IMR-90 (cell line): ENCODE results near the gene ATOSB. TPM values are rescaled to one million over a fixed set of nuclear protein-coding genes. Genes with fewer than 3 reads are reported as not detected.

Source experiments
- ATAC-seq: fragments of 200-7000 bp; cut with Tn5 transposase; 2 replicates; pipeline ENCODE4 v1.9.1; 2020; ENCODE audit warnings: low read depth, mild to moderate bottlenecking, moderate library complexity
- BruUV-seq: library from RNA; stranded (reverse); fragments of 400-500 nt; replicated peaks from 2 replicates; lab custom pipeline; 2021; lab: Mats Ljungman, UMichigan
- CTCF ChIA-PET: fragments of 300-600 bp; formaldehyde crosslinking; extraction: SDS; loops from one replicate; lab custom pipeline; 2021; ENCODE audit warnings: antibody characterized with exemption; lab: Yijun Ruan, JAX
- POLR2A ChIA-PET: fragments of 300-600 bp; sonication (Branson Sonifier 250); formaldehyde crosslinking; loops from one replicate; lab custom pipeline; 2022; ENCODE audit warnings: antibody characterized with exemption; ENCODE audit not compliant: unreplicated experiment; lab: Charles Lee
- DNase-seq: peaks from one replicate; pipeline ENCODE4 v3.0.0; 2013
- H2AFZ ChIP-seq: replicated peaks from 2 replicates; pipeline ENCODE3; 2013; ENCODE audit warnings: low read length, mild to moderate bottlenecking; ENCODE audit not compliant: poor library complexity
- H2AK5ac ChIP-seq: 2 replicates; pipeline ENCODE4 v1.6.1; 2013; ENCODE audit warnings: low read depth, low read length, inconsistent platforms
- H2AK9ac ChIP-seq: replicated peaks from 2 replicates; pipeline ENCODE3; 2013; ENCODE audit warnings: mild to moderate bottlenecking, low read depth, low read length, moderate library complexity; ENCODE audit not compliant: poor library complexity
- H2BK120ac ChIP-seq: 2 replicates; pipeline ENCODE4 v1.6.1; 2013; ENCODE audit warnings: low read depth, low read length, inconsistent platforms
- H2BK15ac ChIP-seq: 3 replicates; pipeline ENCODE4 v1.6.1; 2013; ENCODE audit warnings: low read depth, low read length, inconsistent platforms
- H2BK20ac ChIP-seq: 2 replicates; pipeline ENCODE4 v1.6.1; 2013; ENCODE audit warnings: low read depth, mild to moderate bottlenecking, inconsistent platforms, low read length, moderate library complexity
- H2BK5ac ChIP-seq: 2 replicates; pipeline ENCODE4 v1.6.1; 2013; ENCODE audit warnings: mild to moderate bottlenecking, low read depth, low read length, inconsistent platforms; ENCODE audit not compliant: poor library complexity, severe bottlenecking
- H3K14ac ChIP-seq: replicated peaks from 2 replicates; pipeline ENCODE4 v1.6.1; 2013; ENCODE audit warnings: low read depth, low read length, inconsistent platforms
- H3K18ac ChIP-seq: 2 replicates; pipeline ENCODE4 v1.6.1; 2013; ENCODE audit warnings: low read depth, low read length, control low read depth
- H3K23ac ChIP-seq: 2 replicates; pipeline ENCODE4 v1.6.1; 2013; ENCODE audit warnings: low read depth, low read length, inconsistent platforms
- H3K27ac ChIP-seq: 2 replicates; pipeline ENCODE4 v1.5.1; 2013; ENCODE audit warnings: mild to moderate bottlenecking, control low read depth, low read length; ENCODE audit not compliant: insufficient read depth
- H3K27me3 ChIP-seq: 2 replicates; pipeline ENCODE4 v1.6.1; 2013; ENCODE audit warnings: low read length; ENCODE audit not compliant: control insufficient read depth, insufficient read depth
- H3K36me3 ChIP-seq: 2 replicates; pipeline ENCODE4 v1.6.1; 2013; ENCODE audit warnings: low read length, mixed read lengths; ENCODE audit not compliant: control insufficient read depth, insufficient read depth
- H3K4ac ChIP-seq: 2 replicates; pipeline ENCODE4 v1.6.1; 2013; ENCODE audit warnings: low read depth, low read length, inconsistent platforms
- H3K4me1 ChIP-seq: 2 replicates; pipeline ENCODE4 v1.6.1; 2013; ENCODE audit warnings: low read length, mixed read lengths; ENCODE audit not compliant: control insufficient read depth, insufficient read depth
- H3K4me2 ChIP-seq: 2 replicates; pipeline ENCODE4 v1.6.1; 2013; ENCODE audit warnings: low read depth, mild to moderate bottlenecking, control low read depth, low read length, moderate library complexity
- H3K4me3 ChIP-seq: 2 replicates; pipeline ENCODE4 v1.5.1; 2013; ENCODE audit warnings: low read depth, mild to moderate bottlenecking, control low read depth, low read length, moderate library complexity; ENCODE audit not compliant: insufficient read depth
- H3K56ac ChIP-seq: 2 replicates; pipeline ENCODE4 v1.6.1; 2013; ENCODE audit warnings: low read length, inconsistent platforms; ENCODE audit not compliant: insufficient read depth; ENCODE audit errors: extremely low read depth
- H3K79me1 ChIP-seq, 2 experiments: 2 replicates each; pipeline ENCODE4 v1.6.1; 2013; ENCODE audit warnings: low read length in 2 of 2, inconsistent platforms in 1 of 2, low read depth in 1 of 2
- H3K9ac ChIP-seq: 2 replicates; pipeline ENCODE4 v1.6.1; 2013; ENCODE audit warnings: low read depth, low read length, control low read depth
- H3K9me1 ChIP-seq: 2 replicates; pipeline ENCODE4 v1.6.1; 2013; ENCODE audit warnings: low read length, inconsistent platforms; ENCODE audit not compliant: insufficient read depth
- H3K9me3 ChIP-seq: 2 replicates; pipeline ENCODE4 v1.6.1; 2013; ENCODE audit warnings: low read length; ENCODE audit not compliant: control insufficient read depth, insufficient read depth
- H4K20me1 ChIP-seq: 2 replicates; pipeline ENCODE4 v1.6.1; 2013; ENCODE audit warnings: low read length, inconsistent platforms; ENCODE audit not compliant: insufficient read depth
- H4K5ac ChIP-seq: 2 replicates; pipeline ENCODE4 v1.6.1; 2013; ENCODE audit warnings: mild to moderate bottlenecking, low read depth, low read length, control low read depth
- H4K8ac ChIP-seq, 2 experiments: 2 replicates each; pipeline ENCODE4 v1.6.1; 2013; ENCODE audit warnings: low read depth in 2 of 2, low read length in 2 of 2, control low read depth in 1 of 2, inconsistent platforms in 1 of 2
- H4K91ac ChIP-seq: 2 replicates; pipeline ENCODE4 v1.6.1; 2013; ENCODE audit warnings: low read depth, low read length, inconsistent platforms; ENCODE audit not compliant: insufficient read depth
- BHLHE40 ChIP-seq: fragments of 150-350 bp; IDR thresholded peaks from 2 replicates; pipeline ENCODE4 v1.6.1; 2016; ENCODE audit warnings: mild to moderate bottlenecking, low read depth, low read length
- CEBPB ChIP-seq: IDR thresholded peaks from 2 replicates; pipeline ENCODE4 v1.6.1; 2012; ENCODE audit warnings: low read depth, low read length, improper control_type of control experiment
- FOS ChIP-seq: fragments of 150-350 bp; IDR thresholded peaks from 2 replicates; pipeline ENCODE4 v1.6.1; 2016; ENCODE audit warnings: low read depth, low read length
- MAZ ChIP-seq: IDR thresholded peaks from 2 replicates; pipeline ENCODE4 v1.6.1; 2012; ENCODE audit warnings: low read depth, mild to moderate bottlenecking, low read length, improper control_type of control experiment, moderate library complexity, borderline replicate concordance
- MXI1 ChIP-seq: IDR thresholded peaks from 2 replicates; pipeline ENCODE4 v1.6.1; 2012; ENCODE audit warnings: low read depth, mild to moderate bottlenecking, low read length, moderate library complexity, borderline replicate concordance
- NFE2L2 ChIP-seq: fragments of 150-350 bp; IDR thresholded peaks from 2 replicates; pipeline ENCODE4 v1.6.1; 2016; ENCODE audit warnings: low read depth, mild to moderate bottlenecking, low read length
- RAD21 ChIP-seq: IDR thresholded peaks from 2 replicates; pipeline ENCODE4 v1.6.1; 2012; ENCODE audit warnings: low read length, improper control_type of control experiment
- RCOR1 ChIP-seq: IDR thresholded peaks from 2 replicates; pipeline ENCODE4 v1.6.1; 2012; ENCODE audit warnings: mild to moderate bottlenecking, low read length, improper control_type of control experiment; ENCODE audit not compliant: insufficient replicate concordance
- RFX5 ChIP-seq: IDR thresholded peaks from 2 replicates; pipeline ENCODE4 v1.8.0; 2012; ENCODE audit warnings: low read depth, mild to moderate bottlenecking, low read length, moderate library complexity
- SMC3 ChIP-seq: fragments of 150-350 bp; IDR thresholded peaks from 2 replicates; pipeline ENCODE4 v1.6.1; 2016; ENCODE audit warnings: low read depth, mild to moderate bottlenecking, antibody characterized with exemption, low read length, moderate library complexity
- WGBS, 2 experiments: methylation state at CpG; one replicate each; pipeline versions ENCODE4 v1.1.5 to v1.1.7; 2013; ENCODE audit warnings: missing lambda C conversion rate in 2 of 2; ENCODE audit not compliant: insufficient read length in 1 of 2; ENCODE audit errors: extremely low coverage in 2 of 2; 5-methylcytosine and 5-hydroxymethylcytosine counted together
- dilution Hi-C: fragments of 300-500 bp; cut with HindIII; formaldehyde crosslinking; loops from one replicate; pipeline ENCODE4 v1.14.3; 2018; ENCODE audit warnings: low sequenced_read_pairs; ENCODE audit not compliant: unreplicated experiment
- in situ Hi-C: fragments of 300-500 bp; cut with MboI; formaldehyde crosslinking; loops from 3 replicates; pipeline ENCODE4 v1.14.3; 2019; ENCODE audit warnings: low sequenced_read_pairs, inconsistent platforms, mixed read lengths
- intact Hi-C: fragments of 100-400 bp; cut with micrococcal nuclease; formaldehyde crosslinking; loops from 2 replicates; pipeline ENCODE4 v1.10.0; 2022
- polyA plus RNA-seq, 3 experiments: library from polyadenylated mRNA; depleted of rRNA; stranded (reverse); fragments of >200 nt; gene quantifications; 2 replicates each; pipeline ENCODE4 v1.2.3, GENCODE V29; 2012; ENCODE audit warnings: low replicate concordance in 1 of 3
- total RNA-seq: library from RNA; depleted of rRNA; stranded (reverse); fragments of >200 nt; gene quantifications from 2 replicates; pipeline ENCODE4 v1.2.3, GENCODE V29; 2012
- TF ChIP-seq, protein P1 (sequence below): fragments of 150-350 bp; IDR thresholded peaks from 2 replicates; pipeline ENCODE4 v1.6.1; 2017; ENCODE audit warnings: mild to moderate bottlenecking, antibody characterized with exemption, low read length, low read depth
- TF ChIP-seq, protein P2 (sequence below): conservative IDR thresholded peaks from 2 replicates; pipeline ENCODE4 v1.5.1; 2012; ENCODE audit warnings: mild to moderate bottlenecking, low read depth, low read length, improper control_type of control experiment
- TF ChIP-seq, protein P3 (sequence below): fragments of 150-350 bp; IDR thresholded peaks from 2 replicates; pipeline ENCODE4 v1.6.1; 2016; ENCODE audit warnings: low read depth, mild to moderate bottlenecking, low read length, moderate library complexity, borderline replicate concordance

Gene ATOSB
- total and polyA plus RNA-seq, 2 of the 4 experiments (the other 2 are of a cell fraction) = 12.0 to 40.2 TPM

DNA sequence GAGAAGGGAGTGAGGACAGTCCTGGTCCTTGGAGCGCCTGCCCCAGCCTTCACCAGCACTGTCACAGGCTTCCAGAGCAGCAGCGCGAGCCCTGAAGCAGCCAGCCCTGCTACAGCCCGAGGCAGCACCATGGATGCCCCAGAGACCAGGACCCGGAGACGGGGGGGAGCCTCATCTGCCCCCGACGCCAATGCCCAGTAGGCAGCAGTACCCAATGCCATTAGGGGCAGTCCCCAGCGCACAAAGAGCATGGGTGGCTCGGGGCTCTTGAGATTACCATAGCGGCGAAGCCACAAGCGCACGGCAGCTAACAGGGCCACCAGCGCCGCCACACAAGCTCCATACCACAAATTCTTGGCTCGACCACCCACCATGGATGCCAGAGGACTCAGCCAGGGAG is 24.1 kb downstream of the ATOSB start (continued):
- TF ChIP-seq CEBPB (no peak), NFE2L2 (no peak), RAD21 (no peak)
- TF ChIP-seq, protein P1, sequence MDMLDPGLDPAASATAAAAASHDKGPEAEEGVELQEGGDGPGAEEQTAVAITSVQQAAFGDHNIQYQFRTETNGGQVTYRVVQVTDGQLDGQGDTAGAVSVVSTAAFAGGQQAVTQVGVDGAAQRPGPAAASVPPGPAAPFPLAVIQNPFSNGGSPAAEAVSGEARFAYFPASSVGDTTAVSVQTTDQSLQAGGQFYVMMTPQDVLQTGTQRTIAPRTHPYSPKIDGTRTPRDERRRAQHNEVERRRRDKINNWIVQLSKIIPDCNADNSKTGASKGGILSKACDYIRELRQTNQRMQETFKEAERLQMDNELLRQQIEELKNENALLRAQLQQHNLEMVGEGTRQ = no peak

DNA sequence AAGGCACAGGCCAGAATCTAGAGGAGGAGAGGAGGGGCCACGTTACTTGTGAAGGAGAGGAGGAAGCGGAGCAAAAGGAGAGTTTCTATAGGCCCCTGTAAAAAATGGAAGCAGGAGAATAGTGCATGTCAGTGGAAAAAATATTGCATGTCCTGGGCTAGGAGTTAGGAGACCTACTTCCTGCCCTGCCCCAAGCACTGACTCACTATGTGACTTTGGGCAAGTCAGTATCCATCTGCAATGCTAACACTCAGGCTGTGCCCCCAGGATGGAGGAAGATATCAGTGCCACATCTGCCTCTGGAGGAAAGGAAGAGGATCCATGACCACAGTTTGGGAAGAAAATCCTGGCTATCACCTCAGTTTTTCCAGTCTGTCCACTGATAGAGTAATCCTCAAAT is 26.2 kb downstream of the ATOSB start:
- Histone ChIP-seq H2AFZ (no peak overlapping the region), H4K20me1 (no peaks in the 10 kb centered on the region), H2BK5ac (no peak overlapping the region), H2AK5ac (no peak overlapping the region), H3K23ac (no peak overlapping the region), H3K9me3 (no peaks in the 10 kb centered on the region), H4K91ac (no peak overlapping the region), H2BK20ac (no peak overlapping the region), H3K4me3 (no peak overlapping the region), H3K36me3 (peaks cover 48% of the 10 kb centered on the region), H3K27ac (no peak overlapping the region), H3K4me1 (no peaks in the 10 kb centered on the region), H3K4ac (no peak overlapping the region), H4K8ac (no peak overlapping the region), H3K18ac (no peak overlapping the region), H3K9me1 (no peaks in the 10 kb centered on the region), H3K14ac (no peak overlapping the region), H2BK120ac (no peak overlapping the region), H3K4me2 (no peak overlapping the region), H4K5ac (no peak overlapping the region), H3K56ac (no peak overlapping the region), H3K79me1 (peaks cover 0 to 4% of the 10 kb centered on the region in 2 experiments; a peak in 1 of 4 replicates), H3K27me3 (no peaks in the 10 kb centered on the region), H3K9ac (no peak overlapping the region), H2BK15ac (no peak overlapping the region), H2AK9ac (no peak overlapping the region)
- no CpG with 5 or more reads among the region's 2 CpGs for WGBS, 2 experiments
- POLR2A ChIA-PET = no interaction called here
- CTCF ChIA-PET = no interaction called here
- dilution Hi-C loops (no loop called here), in situ Hi-C loops (no loop called here), intact Hi-C loops (no loop called here)
- no TSS peak for BruUV-seq
- ATAC-seq (no peak), DNase-seq (no peak)
- TF ChIP-seq MXI1 (no peak), MAZ (no peak), RCOR1 (no peak), BHLHE40 (no peak), NFE2L2 (no peak), FOS (no peak), SMC3 (no peak), CEBPB (no peak), RFX5 (no peak), RAD21 (no peak)
- TF ChIP-seq, protein P2, sequence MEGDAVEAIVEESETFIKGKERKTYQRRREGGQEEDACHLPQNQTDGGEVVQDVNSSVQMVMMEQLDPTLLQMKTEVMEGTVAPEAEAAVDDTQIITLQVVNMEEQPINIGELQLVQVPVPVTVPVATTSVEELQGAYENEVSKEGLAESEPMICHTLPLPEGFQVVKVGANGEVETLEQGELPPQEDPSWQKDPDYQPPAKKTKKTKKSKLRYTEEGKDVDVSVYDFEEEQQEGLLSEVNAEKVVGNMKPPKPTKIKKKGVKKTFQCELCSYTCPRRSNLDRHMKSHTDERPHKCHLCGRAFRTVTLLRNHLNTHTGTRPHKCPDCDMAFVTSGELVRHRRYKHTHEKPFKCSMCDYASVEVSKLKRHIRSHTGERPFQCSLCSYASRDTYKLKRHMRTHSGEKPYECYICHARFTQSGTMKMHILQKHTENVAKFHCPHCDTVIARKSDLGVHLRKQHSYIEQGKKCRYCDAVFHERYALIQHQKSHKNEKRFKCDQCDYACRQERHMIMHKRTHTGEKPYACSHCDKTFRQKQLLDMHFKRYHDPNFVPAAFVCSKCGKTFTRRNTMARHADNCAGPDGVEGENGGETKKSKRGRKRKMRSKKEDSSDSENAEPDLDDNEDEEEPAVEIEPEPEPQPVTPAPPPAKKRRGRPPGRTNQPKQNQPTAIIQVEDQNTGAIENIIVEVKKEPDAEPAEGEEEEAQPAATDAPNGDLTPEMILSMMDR = no peak
- TF ChIP-seq, protein P3, sequence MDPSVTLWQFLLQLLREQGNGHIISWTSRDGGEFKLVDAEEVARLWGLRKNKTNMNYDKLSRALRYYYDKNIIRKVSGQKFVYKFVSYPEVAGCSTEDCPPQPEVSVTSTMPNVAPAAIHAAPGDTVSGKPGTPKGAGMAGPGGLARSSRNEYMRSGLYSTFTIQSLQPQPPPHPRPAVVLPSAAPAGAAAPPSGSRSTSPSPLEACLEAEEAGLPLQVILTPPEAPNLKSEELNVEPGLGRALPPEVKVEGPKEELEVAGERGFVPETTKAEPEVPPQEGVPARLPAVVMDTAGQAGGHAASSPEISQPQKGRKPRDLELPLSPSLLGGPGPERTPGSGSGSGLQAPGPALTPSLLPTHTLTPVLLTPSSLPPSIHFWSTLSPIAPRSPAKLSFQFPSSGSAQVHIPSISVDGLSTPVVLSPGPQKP = no peak
